ENCODE data around the gene AREG.

Gene AREG

DNA sequence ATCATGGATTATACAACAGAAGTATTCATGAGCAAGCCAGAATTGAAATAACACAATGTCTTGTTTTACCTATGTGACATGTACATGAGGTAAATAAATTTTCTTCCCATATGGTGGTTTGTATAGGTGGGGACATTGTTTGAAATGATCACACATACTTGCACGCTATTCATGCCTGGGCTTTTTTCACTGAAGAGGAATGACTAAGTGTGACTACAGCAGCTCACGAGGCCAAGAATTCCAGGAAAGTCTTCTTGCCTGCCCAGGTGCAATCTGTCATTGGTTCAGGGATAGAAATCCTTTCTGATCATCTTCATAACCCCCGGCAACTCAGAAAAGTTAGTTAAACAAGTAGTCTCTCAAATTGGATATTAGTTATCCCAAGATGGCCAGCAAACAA, 36.3 kb upstream of the AREG start:
- Histone ChIP-seq H3K9me3 (replicated peaks in 1 of 2; ENCODE audit: control insufficient read depth in 2 of 2, insufficient read depth in 1 of 2, low read depth in 1 of 2, low read length in 2 of 2) (no peaks in the 10 kb centered on the region), H3K4me2 (ENCODE audit: insufficient read depth, low read length, poor library complexity, severe bottlenecking) (no peak overlapping the region), H3K36me3 (replicated peaks in 1 of 2; ENCODE audit: control insufficient read depth in 2 of 2, insufficient read depth in 2 of 2, low read length in 2 of 2) (no peaks in the 10 kb centered on the region), H2AK5ac (ENCODE audit: low read depth, low read length) (no peak overlapping the region), H3K4me1 (ENCODE audit: control insufficient read depth in 2 of 2, insufficient read depth in 1 of 2, low read depth in 1 of 2, low read length in 2 of 2) (no peaks in the 10 kb centered on the region), H2BK5ac (ENCODE audit: low read length) (no peak overlapping the region), H3K79me1 (ENCODE audit: low read depth, low read length) (no peaks in the 10 kb centered on the region), H2BK12ac (ENCODE audit: low read length) (no peak overlapping the region), H2AFZ (ENCODE audit: low read length) (no peak overlapping the region), H3K27me3 (ENCODE audit: control insufficient read depth in 3 of 3, insufficient read depth in 3 of 3, low read depth in 1 of 3, low read length in 3 of 3) (no peaks in the 10 kb centered on the region), H3K4me3 (ENCODE audit: low read length in 2 of 2) (no peak overlapping the region), H3K23ac (ENCODE audit: low read depth, low read length, poor library complexity) (no peak overlapping the region), H3K18ac (ENCODE audit: low read length) (no peak overlapping the region), H3K4ac (ENCODE audit: low read length) (no peak overlapping the region), H4K91ac (ENCODE audit: low read depth, low read length, poor library complexity) (no peak overlapping the region), H4K8ac (ENCODE audit: low read depth, low read length) (no peak overlapping the region), H3K27ac (replicated peaks; ENCODE audit: low read length) (no peak overlapping the region), H3K14ac (ENCODE audit: low read length) (no peak overlapping the region), H2BK15ac (ENCODE audit: low read length) (no peak overlapping the region), H3K9ac (ENCODE audit: low read depth, low read length, poor library complexity) (no peak overlapping the region), H2BK120ac (ENCODE audit: low read depth, low read length) (no peak overlapping the region)
- no peak for DNase-seq (ENCODE audit: low spot score)
- no CpG with 5 or more reads among the region's 3 CpGs for WGBS, 2 donors (ENCODE audit: extremely low coverage in 2 of 2, insufficient read length in 2 of 2, insufficient replicate concordance in 1 of 2)

DNA sequence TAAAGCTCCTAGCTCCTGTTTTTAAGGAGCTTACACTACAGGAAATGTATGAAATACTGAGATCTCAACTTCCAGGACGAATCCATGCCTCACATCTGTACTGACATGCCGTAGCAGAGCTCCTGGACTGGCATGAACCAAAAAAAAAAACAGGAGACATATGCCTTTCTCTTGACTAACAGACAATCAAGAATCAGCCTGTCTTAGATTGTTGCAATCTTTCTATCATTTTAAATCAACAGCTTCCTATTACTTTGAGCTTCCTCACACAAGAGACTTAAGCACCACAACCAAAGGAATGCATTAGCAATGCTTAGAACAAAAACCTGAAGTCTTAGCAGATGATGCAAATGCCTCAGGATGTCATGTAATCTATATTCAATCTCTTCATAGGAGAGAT, 34.7 kb upstream of the AREG start:
- H3K4ac ChIP-seq (ENCODE audit: low read length), result no peak overlapping the region
- H3K27me3 ChIP-seq (ENCODE audit: control insufficient read depth in 3 of 3, insufficient read depth in 3 of 3, low read depth in 1 of 3, low read length in 3 of 3), result no peaks in the 10 kb centered on the region
- no peak overlapping the region for H2BK120ac ChIP-seq (ENCODE audit: low read depth, low read length)
- no peaks in the 10 kb centered on the region for H3K36me3 ChIP-seq (replicated peaks in 1 of 2; ENCODE audit: control insufficient read depth in 2 of 2, insufficient read depth in 2 of 2, low read length in 2 of 2)
- no peak overlapping the region for H3K27ac ChIP-seq (replicated peaks; ENCODE audit: low read length)
- no CpG with 5 or more reads among the region's 2 CpGs for WGBS, 2 donors (ENCODE audit: extremely low coverage in 2 of 2, insufficient read length in 2 of 2, insufficient replicate concordance in 1 of 2)
- no peak overlapping the region for H2BK12ac ChIP-seq (ENCODE audit: low read length)
- no peak overlapping the region for H4K91ac ChIP-seq (ENCODE audit: low read depth, low read length, poor library complexity)
- H3K4me1 ChIP-seq (ENCODE audit: control insufficient read depth in 2 of 2, insufficient read depth in 1 of 2, low read depth in 1 of 2, low read length in 2 of 2), result no peaks in the 10 kb centered on the region
- H2BK5ac ChIP-seq (ENCODE audit: low read length), result no peak overlapping the region
- H3K23ac ChIP-seq (ENCODE audit: low read depth, low read length, poor library complexity), result no peak overlapping the region
- no peak overlapping the region for H2AK5ac ChIP-seq (ENCODE audit: low read depth, low read length)
- H4K8ac ChIP-seq (ENCODE audit: low read depth, low read length), result no peak overlapping the region
- no peak overlapping the region for H2AFZ ChIP-seq (ENCODE audit: low read length)
- no peak overlapping the region for H3K4me2 ChIP-seq (ENCODE audit: insufficient read depth, low read length, poor library complexity, severe bottlenecking)
- no peaks in the 10 kb centered on the region for H3K9me3 ChIP-seq (replicated peaks in 1 of 2; ENCODE audit: control insufficient read depth in 2 of 2, insufficient read depth in 1 of 2, low read depth in 1 of 2, low read length in 2 of 2)
- no peak overlapping the region for H3K4me3 ChIP-seq (ENCODE audit: low read length in 2 of 2)
- H3K79me1 ChIP-seq (ENCODE audit: low read depth, low read length), result no peaks in the 10 kb centered on the region
- no peak overlapping the region for H3K14ac ChIP-seq (ENCODE audit: low read length)
- no peak overlapping the region for H3K9ac ChIP-seq (ENCODE audit: low read depth, low read length, poor library complexity)
- no peak overlapping the region for H2BK15ac ChIP-seq (ENCODE audit: low read length)
- no peak for DNase-seq (ENCODE audit: low spot score)
- H3K18ac ChIP-seq (ENCODE audit: low read length), result no peak overlapping the region

DNA sequence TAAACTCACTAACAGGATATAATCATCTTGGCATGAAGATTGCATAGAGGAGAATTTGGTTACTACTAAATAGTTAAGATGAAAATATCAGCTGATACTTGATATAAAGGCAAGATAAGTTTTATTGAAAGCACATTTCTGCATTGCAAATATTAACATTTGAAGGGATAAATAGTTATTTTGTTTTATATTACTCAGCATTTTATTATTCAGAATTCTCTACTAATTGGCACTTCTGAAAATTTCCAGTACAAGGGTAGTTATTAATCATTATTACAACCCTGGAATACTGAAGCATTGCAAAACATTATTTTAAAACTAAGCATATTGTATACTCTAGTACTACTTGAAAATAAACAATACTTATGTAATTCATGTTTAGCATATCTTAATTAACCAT, 32.7 kb upstream of the AREG start:
- no peak overlapping the region for H3K4ac ChIP-seq (ENCODE audit: low read length)
- H3K4me2 ChIP-seq (ENCODE audit: insufficient read depth, low read length, poor library complexity, severe bottlenecking), result no peak overlapping the region
- no peaks in the 10 kb centered on the region for H3K36me3 ChIP-seq (replicated peaks in 1 of 2; ENCODE audit: control insufficient read depth in 2 of 2, insufficient read depth in 2 of 2, low read length in 2 of 2)
- no peak overlapping the region for H3K27ac ChIP-seq (replicated peaks; ENCODE audit: low read length)
- no peak overlapping the region for H3K14ac ChIP-seq (ENCODE audit: low read length)
- no peak overlapping the region for H3K9ac ChIP-seq (ENCODE audit: low read depth, low read length, poor library complexity)
- no peaks in the 10 kb centered on the region for H3K4me1 ChIP-seq (ENCODE audit: control insufficient read depth in 2 of 2, insufficient read depth in 1 of 2, low read depth in 1 of 2, low read length in 2 of 2)
- H3K23ac ChIP-seq (ENCODE audit: low read depth, low read length, poor library complexity), result no peak overlapping the region
- no peak overlapping the region for H3K18ac ChIP-seq (ENCODE audit: low read length)
- no peaks in the 10 kb centered on the region for H3K79me1 ChIP-seq (ENCODE audit: low read depth, low read length)
- H2BK15ac ChIP-seq (ENCODE audit: low read length), result no peak overlapping the region
- H4K91ac ChIP-seq (ENCODE audit: low read depth, low read length, poor library complexity), result no peak overlapping the region
- no peak overlapping the region for H2BK5ac ChIP-seq (ENCODE audit: low read length)
- H3K4me3 ChIP-seq (ENCODE audit: low read length in 2 of 2), result no peak overlapping the region
- H2AK5ac ChIP-seq (ENCODE audit: low read depth, low read length), result no peak overlapping the region
- no peak overlapping the region for H2BK12ac ChIP-seq (ENCODE audit: low read length)
- H2AFZ ChIP-seq (ENCODE audit: low read length), result no peak overlapping the region
- H3K27me3 ChIP-seq (ENCODE audit: control insufficient read depth in 3 of 3, insufficient read depth in 3 of 3, low read depth in 1 of 3, low read length in 3 of 3), result no peaks in the 10 kb centered on the region
- no peaks in the 10 kb centered on the region for H3K9me3 ChIP-seq (replicated peaks in 1 of 2; ENCODE audit: control insufficient read depth in 2 of 2, insufficient read depth in 1 of 2, low read depth in 1 of 2, low read length in 2 of 2)
- no peak for DNase-seq (ENCODE audit: low spot score)
- H2BK120ac ChIP-seq (ENCODE audit: low read depth, low read length), result no peak overlapping the region
- H4K8ac ChIP-seq (ENCODE audit: low read depth, low read length), result no peak overlapping the region

DNA sequence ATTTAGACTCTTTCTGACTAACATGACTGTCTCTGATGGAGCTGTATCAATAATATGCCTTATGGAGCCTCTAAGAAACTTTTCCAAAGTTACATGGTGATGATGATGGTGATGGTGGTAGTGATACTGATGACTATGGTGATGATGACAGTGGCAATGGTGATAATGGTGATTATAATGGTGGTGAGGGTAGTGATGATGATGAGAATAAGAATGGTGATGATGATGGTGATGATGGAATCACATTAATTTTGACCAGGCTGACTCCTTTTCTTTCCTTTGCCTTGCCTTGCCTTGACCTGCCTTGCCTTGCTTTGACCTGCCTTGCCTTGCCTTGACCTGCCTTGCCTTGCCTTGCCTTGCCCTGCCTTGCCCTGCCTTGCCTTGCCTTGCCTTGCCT, 31.7 kb upstream of the AREG start:
- H4K8ac ChIP-seq (ENCODE audit: low read depth, low read length), result no peak overlapping the region
- H2BK15ac ChIP-seq (ENCODE audit: low read length), result no peak overlapping the region
- H3K4me2 ChIP-seq (ENCODE audit: insufficient read depth, low read length, poor library complexity, severe bottlenecking), result no peak overlapping the region
- no peak overlapping the region for H3K4me3 ChIP-seq (ENCODE audit: low read length in 2 of 2)
- H2BK5ac ChIP-seq (ENCODE audit: low read length), result no peak overlapping the region
- peak overlapping the region; percentile 47 for H3K14ac ChIP-seq (ENCODE audit: low read length)
- no peaks in the 10 kb centered on the region for H3K4me1 ChIP-seq (ENCODE audit: control insufficient read depth in 2 of 2, insufficient read depth in 1 of 2, low read depth in 1 of 2, low read length in 2 of 2)
- no peak overlapping the region for H4K91ac ChIP-seq (ENCODE audit: low read depth, low read length, poor library complexity)
- H3K27ac ChIP-seq (replicated peaks; ENCODE audit: low read length), result no peak overlapping the region
- no peak overlapping the region for H3K9ac ChIP-seq (ENCODE audit: low read depth, low read length, poor library complexity)
- no peak overlapping the region for H2AFZ ChIP-seq (ENCODE audit: low read length)
- H3K79me1 ChIP-seq (ENCODE audit: low read depth, low read length), result no peaks in the 10 kb centered on the region
- no peaks in the 10 kb centered on the region for H3K27me3 ChIP-seq (ENCODE audit: control insufficient read depth in 3 of 3, insufficient read depth in 3 of 3, low read depth in 1 of 3, low read length in 3 of 3)
- no peak overlapping the region for H3K23ac ChIP-seq (ENCODE audit: low read depth, low read length, poor library complexity)
- H2BK12ac ChIP-seq (ENCODE audit: low read length), result no peak overlapping the region
- H2BK120ac ChIP-seq (ENCODE audit: low read depth, low read length), result no peak overlapping the region
- H2AK5ac ChIP-seq (ENCODE audit: low read depth, low read length), result no peak overlapping the region
- no peak for DNase-seq (ENCODE audit: low spot score)
- H3K4ac ChIP-seq (ENCODE audit: low read length), result no peak overlapping the region
- H3K36me3 ChIP-seq (replicated peaks in 1 of 2; ENCODE audit: control insufficient read depth in 2 of 2, insufficient read depth in 2 of 2, low read length in 2 of 2), result no peaks in the 10 kb centered on the region
- H3K9me3 ChIP-seq (replicated peaks in 1 of 2; ENCODE audit: control insufficient read depth in 2 of 2, insufficient read depth in 1 of 2, low read depth in 1 of 2, low read length in 2 of 2), result no peaks in the 10 kb centered on the region
- no peak overlapping the region for H3K18ac ChIP-seq (ENCODE audit: low read length)

All from neuronal stem cell (in vitro differentiated cells).